HTR-8/SVneo (cell line): ENCODE data around the gene BORCS5.
A peak's percentile ranks its signal among the peaks of the same experiment; 100 is the strongest.
"Not testable (repeated sequence)": the region's sequence is repeated elsewhere in the genome, so short reads cannot be mapped to it uniquely, and the experiment has no call there.

Experiments
- DNase-seq: peaks from one replicate; pipeline ENCODE4 v3.0.0; 2011; ENCODE audit warnings: low spot score, mixed read lengths; ENCODE audit not compliant: insufficient read length
- FAIRE-seq: peaks from 2 replicates; lab custom pipeline; 2011; peaks lifted over from hg19 to GRCh38; lab: Jason Lieb, UNC

The BORCS5 gene

GRCh38 chr12:12451098-12451497, 94.2 kb downstream of the BORCS5 start:
- FAIRE-seq (no peak), DNase-seq (no peak)

DNA sequence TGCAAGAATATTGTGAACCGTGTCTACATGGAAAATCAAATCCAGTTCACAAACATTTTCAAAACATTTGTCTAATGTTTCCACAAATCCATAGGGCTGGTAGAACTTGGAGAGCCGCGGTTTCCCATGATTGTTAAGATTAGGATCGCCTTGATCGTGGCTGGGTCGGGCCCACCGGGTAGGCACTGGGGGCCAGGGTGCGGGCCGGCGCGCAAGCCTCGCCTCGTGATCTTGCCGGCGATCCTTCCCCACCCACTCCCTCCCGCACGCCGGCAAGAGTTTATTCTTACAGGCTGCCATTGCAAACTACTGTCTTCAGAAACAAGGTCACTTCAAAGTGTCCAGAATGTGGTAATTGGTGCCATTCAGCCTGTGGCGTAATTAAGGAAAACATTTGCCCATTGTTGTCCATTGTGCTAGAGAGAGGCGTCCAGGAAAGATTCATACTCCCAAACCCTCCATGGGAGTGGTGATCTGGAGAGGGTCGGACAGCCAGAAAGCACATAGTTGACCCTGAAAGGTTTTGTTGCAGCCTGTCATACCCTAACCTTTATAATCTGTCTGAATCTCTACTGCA, 95.5 kb downstream of the BORCS5 start:
- DNase-seq (no peak), FAIRE-seq (no peak)

- no peak for FAIRE-seq
These were observed 96.8 kb downstream of the BORCS5 start for GRCh38 chr12:12453635-12454034.

GRCh38 chr12:12454315-12454714, 97.4 kb downstream of the BORCS5 start:
- no peak for DNase-seq
- FAIRE-seq: no peak

More at GRCh38 chr12:12453635-12454034, 96.8 kb downstream of the BORCS5 start:
- no peak for DNase-seq

DNA sequence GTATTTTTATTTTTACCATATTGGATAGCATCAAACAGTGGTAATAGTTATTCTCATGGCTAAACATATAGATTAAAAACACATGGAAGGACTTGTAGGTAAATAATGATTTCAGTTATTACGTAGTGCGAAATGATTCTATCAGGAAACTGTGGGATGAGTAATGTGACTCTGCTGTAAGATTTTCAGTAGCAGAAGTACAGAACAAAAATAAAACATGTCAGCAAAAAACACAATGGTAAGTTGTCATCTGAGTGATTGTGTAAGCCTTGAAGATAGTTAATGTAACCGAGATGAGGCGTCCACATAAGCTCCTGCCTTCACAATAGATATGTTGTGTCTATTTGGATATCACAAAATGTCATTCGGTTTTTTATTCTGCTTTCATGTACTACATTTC, 99.8 kb downstream of the BORCS5 start:
- DNase-seq: no peak
- FAIRE-seq: no peak

- DNase-seq: no peak
- FAIRE-seq: no peak
These were observed 104.4 kb downstream of the BORCS5 start for GRCh38 chr12:12460935-12461922.

DNA sequence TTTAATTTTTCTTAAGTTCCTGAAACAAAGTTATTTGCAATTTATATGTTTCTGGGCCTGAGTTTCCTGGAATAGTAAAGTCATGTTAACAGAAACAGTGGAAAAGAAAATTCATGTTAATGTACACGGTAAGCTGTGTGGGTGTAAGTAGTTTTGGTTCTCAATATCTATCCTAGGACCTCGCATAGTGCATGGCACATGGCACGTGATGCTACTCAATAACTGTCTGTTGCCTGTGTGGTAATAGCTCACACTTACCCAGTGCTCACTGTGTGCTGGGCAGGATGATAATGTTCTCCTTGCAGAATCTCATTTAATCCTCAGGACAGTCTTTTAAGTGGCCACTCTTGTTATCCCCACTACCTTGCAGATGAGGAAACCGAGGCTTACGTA, 105.0 kb downstream of the BORCS5 start:
- no peak for FAIRE-seq
- no peak for DNase-seq

DNA sequence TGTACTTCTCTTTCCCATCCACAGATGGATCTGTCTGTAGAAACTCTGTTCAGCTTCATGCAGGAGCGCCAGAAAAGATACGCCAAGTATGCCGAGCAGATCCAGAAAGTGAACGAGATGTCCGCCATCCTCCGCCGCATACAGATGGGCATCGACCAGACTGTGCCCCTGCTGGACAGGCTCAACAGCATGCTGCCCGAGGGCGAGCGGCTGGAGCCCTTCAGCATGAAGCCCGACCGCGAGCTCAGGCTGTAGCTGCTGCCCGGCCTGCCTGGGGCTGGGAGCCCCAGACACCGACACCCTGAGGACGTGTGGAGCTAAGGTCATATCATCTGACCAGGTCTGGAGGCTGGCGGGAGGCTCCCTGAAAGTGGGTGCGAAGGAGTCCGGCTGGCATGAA, 108.6 kb downstream of the BORCS5 start:
- FAIRE-seq (no peak), DNase-seq (no peak)

DNA sequence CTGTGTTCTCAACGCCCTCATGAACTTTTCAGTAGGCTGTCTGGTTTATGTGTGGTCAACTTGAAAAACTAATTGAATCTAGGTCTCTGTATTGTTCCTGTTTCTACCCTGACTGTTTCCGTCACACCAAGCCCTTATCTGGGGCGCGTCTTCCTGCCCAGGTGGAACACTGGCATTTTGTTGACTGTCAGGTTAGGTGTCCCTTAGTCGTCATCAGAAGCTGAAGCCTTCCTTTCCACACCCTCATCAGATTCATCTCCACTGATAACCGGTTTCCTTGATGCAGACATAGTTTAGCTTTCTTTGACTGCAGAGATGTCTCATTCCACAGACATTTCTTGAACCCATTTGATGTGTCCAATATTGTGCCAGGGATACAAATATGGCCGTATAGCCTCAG, 109.3 kb downstream of the BORCS5 start:
- FAIRE-seq: no peak

GRCh38 chr12:12467264-12467663, 110.4 kb downstream of the BORCS5 start:
- FAIRE-seq: no peak
- DNase-seq: no peak

More for the DNA sequence above, 109.3 kb downstream of the BORCS5 start:
- no peak for DNase-seq

- DNase-seq (no peak), FAIRE-seq (no peak)
These were observed 110.9 kb downstream of the BORCS5 start for GRCh38 chr12:12467688-12468261.

GRCh38 chr12:12468575-12468974, 111.7 kb downstream of the BORCS5 start:
- FAIRE-seq: no peak
- no peak for DNase-seq

GRCh38 chr12:12469386-12469785, 112.5 kb downstream of the BORCS5 start:
- peak; percentile 13 for DNase-seq
- no peak for FAIRE-seq

GRCh38 chr12:12470751-12471306, 114.0 kb downstream of the BORCS5 start:
- DNase-seq (no peak), FAIRE-seq (no peak)

GRCh38 chr12:12471982-12472961, 115.4 kb downstream of the BORCS5 start:
- FAIRE-seq, DNase-seq: not testable (repeated sequence)

DNA sequence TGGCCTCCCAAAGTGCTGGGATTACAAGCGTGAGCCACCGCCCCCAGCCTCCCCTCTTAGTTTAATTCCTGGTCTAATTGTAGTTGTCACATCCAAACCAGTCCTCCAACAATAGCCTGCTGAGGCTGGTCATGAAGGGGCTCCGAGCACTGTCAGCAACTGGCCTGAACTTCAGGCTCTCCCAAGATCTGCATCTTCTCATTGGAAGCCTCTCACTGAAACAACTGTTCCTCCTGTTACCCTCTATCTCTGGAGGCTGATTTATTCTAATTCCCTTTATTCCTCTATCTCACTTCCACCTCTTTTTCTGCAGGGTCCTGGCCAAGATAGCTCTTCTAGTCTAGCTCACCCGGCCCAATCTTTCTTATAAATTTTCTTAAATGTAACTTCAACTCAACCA, 116.3 kb downstream of the BORCS5 start:
- FAIRE-seq: no peak
- no peak for DNase-seq

DNA sequence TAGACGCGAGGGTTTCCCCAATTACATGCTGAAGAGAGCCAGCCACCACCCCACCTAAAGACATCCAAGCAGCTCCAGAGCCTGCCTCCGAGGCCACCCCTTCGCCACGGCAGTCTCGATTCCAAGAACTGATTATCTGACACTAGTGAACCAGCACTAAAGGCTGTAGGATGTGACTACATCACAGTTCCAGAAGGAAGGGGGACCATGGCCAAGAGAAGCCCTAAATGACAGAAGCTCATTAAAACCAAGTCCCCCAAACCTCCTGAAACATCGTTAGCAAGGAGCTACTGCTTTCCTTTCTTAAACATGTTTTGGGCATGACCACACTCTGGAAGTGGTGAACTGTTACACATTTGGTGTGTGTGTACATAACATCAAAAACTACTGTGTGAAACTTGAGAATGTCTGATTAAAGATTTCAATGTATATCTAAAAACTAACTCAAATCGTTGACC, 117.6 kb downstream of the BORCS5 start:
- FAIRE-seq (no peak), DNase-seq (no peak)

DNA sequence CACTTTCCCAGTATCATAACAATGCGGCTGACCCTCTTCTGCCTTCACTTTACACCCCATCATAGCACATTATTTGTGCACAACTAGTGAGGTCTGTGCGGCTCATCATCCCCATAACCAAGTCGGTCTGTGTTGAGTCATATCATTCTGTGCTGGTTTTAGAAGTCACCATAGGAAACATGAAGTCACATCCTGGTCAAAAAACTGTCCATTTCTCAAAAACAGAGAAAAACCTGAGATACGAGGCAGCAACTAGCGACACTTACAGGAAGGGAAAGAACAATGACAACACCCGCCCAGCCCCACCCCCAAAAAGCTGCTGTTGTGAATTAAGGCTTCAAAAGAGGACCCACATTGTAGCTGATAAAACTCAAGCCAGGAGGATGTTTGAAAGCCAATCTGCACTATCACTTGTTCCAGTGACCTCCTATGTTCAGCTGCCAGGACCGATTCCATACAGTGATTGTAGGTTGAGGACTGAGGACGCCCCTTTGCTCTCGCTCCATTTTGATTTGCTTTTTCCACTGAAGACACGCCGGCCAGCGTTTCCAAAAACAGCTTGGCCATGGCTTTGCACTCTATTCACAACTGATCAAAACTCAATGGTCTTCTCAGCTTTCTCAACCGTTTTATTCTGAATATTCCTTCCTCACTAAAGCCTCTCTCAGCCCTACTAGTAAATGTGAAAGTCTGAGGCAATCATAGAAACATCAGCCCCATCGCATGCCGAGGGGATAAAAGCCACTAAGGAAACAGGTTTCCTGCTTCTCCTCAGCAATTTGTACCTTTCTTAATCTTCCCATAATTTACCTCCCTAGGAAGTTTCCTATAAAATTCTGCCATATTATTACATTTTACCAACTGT, 118.3 kb downstream of the BORCS5 start:
- FAIRE-seq (no peak), DNase-seq (no peak)
